Thymus (tissue), 11 donors: ENCODE data around the gene TADA3. TPM values are rescaled to one million over a fixed set of nuclear protein-coding genes. Genes with fewer than 3 reads are reported as not detected.
A peak's percentile ranks its signal among the peaks of the same experiment; 100 is the strongest.

Experiments
- DNase-seq, 9 donors: peaks; one replicate each; pipeline ENCODE4 v3.0.0-alpha.2; 2013; ENCODE audit warnings: low spot score in 9 of 9, low read depth in 6 of 9, missing footprints in 1 of 9
- H3K27ac ChIP-seq, 2 donors: one replicate each; pipeline ENCODE4 v1.5.1; 2013; ENCODE audit warnings: control low read depth in 1 of 2, low read depth in 1 of 2, low read length in 1 of 2, mild to moderate bottlenecking in 1 of 2, moderate library complexity in 1 of 2
- H3K27me3 ChIP-seq, 2 donors: one replicate each; pipeline ENCODE4 v1.5.1; 2013; ENCODE audit warnings: low read length in 1 of 2; ENCODE audit not compliant: control insufficient read depth in 2 of 2, insufficient read depth in 1 of 2
- H3K36me3 ChIP-seq, 2 donors: one replicate each; pipeline ENCODE4 v1.5.1; 2013; ENCODE audit warnings: low read length in 1 of 2, mild to moderate bottlenecking in 1 of 2, moderate library complexity in 1 of 2; ENCODE audit not compliant: control insufficient read depth in 2 of 2, insufficient read depth in 2 of 2
- H3K4me1 ChIP-seq, 2 donors: one replicate each; pipeline ENCODE4 v1.5.1; 2013; ENCODE audit warnings: low read length in 2 of 2; ENCODE audit not compliant: control insufficient read depth in 2 of 2, insufficient read depth in 2 of 2
- H3K4me3 ChIP-seq, 2 donors: one replicate each; pipeline ENCODE4 v1.5.1; 2013; ENCODE audit warnings: low read length in 2 of 2, control low read depth in 1 of 2, mild to moderate bottlenecking in 1 of 2
- H3K9me3 ChIP-seq, 2 donors: one replicate each; pipeline ENCODE4 v1.5.1; 2013; ENCODE audit warnings: low read length in 1 of 2, mild to moderate bottlenecking in 1 of 2; ENCODE audit not compliant: control insufficient read depth in 2 of 2, insufficient read depth in 1 of 2
- WGBS: extraction: QIAGEN DNeasy Blood & Tissue Kit; methylation state at CpG from one replicate; pipeline ENCODE4 v1.1.7; 2013; 5-methylcytosine and 5-hydroxymethylcytosine counted together
- polyA plus RNA-seq: library from polyadenylated mRNA; stranded (reverse); fragments of 200-250 nt; gene quantifications from one replicate; pipeline ENCODE4 v1.2.3, GENCODE V29; 2013
- total RNA-seq: library from RNA; stranded (reverse); fragments of 120-200 nt; gene quantifications from one replicate; pipeline ENCODE4 v1.2.4, GENCODE V29; 2013
- donor health status: healthy.

Gene TADA3
- total and polyA plus RNA-seq, 2 donors, result 43.6 to 47.6 TPM

- peak overlapping the region; percentile 82 to 91 for H3K4me3 ChIP-seq
- peaks cover 15 to 24% of the 10 kb centered on the region in 2 donors for H3K4me1 ChIP-seq
- peak in 1 of 9 donors; percentile 53 for DNase-seq
- H3K36me3 ChIP-seq, result peaks cover 32 to 37% of the 10 kb centered on the region in 2 donors
- H3K9me3 ChIP-seq, result peaks cover 0 to 1% of the 10 kb centered on the region in 2 donors
- H3K27ac ChIP-seq, result peak overlapping the region; percentile 89 to 99
- WGBS, result 2% methylated on average over 23 of the region's 23 CpGs
- H3K27me3 ChIP-seq, result no peaks in the 10 kb centered on the region
These were observed 998 bp upstream of the TADA3 start for GRCh38 chr3:9793161-9793781.

DNA sequence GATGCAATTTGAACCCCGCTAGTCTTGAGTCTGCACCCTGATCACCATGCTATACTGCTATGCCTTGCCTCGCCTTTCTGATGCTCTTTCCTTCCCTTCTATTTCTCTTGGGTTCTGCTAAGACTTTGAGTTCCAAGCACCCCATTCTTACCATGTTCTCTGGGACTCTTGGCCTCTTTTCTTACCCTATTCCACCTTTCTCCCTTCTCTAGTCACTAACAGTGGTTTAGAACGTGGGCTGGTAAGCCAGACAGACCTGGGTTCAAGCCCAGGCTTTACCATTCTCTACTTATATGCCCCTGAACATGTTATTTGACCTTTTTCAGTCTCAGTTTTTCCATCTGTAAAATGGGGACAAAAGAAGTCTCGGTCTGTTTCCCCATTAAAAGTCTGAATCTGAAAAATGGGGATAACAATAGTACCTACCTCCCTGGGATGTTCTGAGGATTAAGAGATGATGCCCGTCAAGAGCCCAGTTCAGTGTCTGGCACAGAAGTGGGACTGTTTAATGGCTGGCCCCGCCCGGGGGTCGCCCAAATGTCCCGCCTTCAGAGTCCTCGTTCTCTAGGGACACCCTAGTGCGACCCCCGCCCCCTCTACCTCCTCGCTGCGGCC lies 376 bp downstream of the TADA3 start:
- H3K4me1 ChIP-seq, result peaks cover 15 to 30% of the 10 kb centered on the region in 2 donors
- 16% methylated on average over 14 of the region's 14 CpGs for WGBS

DNA sequence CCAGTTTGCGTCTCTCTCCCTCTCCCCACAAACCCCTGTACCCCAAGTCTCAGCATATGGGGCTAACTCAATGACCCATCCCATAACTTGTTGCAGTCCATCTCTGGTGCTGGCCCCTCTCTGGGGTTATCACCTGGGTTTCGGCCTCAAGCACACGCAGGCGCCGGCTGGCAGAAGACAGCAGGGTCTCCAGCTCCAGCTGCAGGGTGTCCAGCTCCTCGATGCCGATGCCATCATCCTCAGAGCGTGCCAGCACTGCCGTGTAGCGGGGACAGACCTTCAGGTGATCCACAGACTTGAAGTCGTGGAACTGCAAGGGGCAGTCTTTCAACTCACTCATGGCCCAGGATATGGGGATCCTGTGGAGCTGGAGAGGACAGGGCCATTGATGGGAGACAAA lies 1.1 kb downstream of the TADA3 start:
- peak overlapping the region in 1 of 2 donors; percentile 25 for H3K27ac ChIP-seq
- H3K36me3 ChIP-seq, result peaks cover 33 to 36% of the 10 kb centered on the region in 2 donors
- 99% methylated on average over 11 of the region's 11 CpGs for WGBS
- H3K27me3 ChIP-seq, result no peaks in the 10 kb centered on the region
- DNase-seq, result no peak
- peaks cover 15 to 27% of the 10 kb centered on the region in 2 donors for H3K4me1 ChIP-seq
- H3K4me3 ChIP-seq, result no peak overlapping the region
- peaks cover 0 to 1% of the 10 kb centered on the region in 2 donors for H3K9me3 ChIP-seq

More for the DNA sequence above, 376 bp downstream of the TADA3 start:
- peak overlapping the region; percentile 82 to 91 for H3K4me3 ChIP-seq
- DNase-seq, result no peak
- H3K27me3 ChIP-seq, result no peaks in the 10 kb centered on the region
- peak overlapping the region; percentile 89 to 99 for H3K27ac ChIP-seq
- H3K36me3 ChIP-seq, result peaks cover 30 to 31% of the 10 kb centered on the region in 2 donors
- peaks cover 0 to 1% of the 10 kb centered on the region in 2 donors for H3K9me3 ChIP-seq

GRCh38 chr3:9787714-9788113 lies 4.6 kb downstream of the TADA3 start:
- H3K27me3 ChIP-seq, result no peaks in the 10 kb centered on the region
- peaks cover 0 to 1% of the 10 kb centered on the region in 2 donors for H3K9me3 ChIP-seq
- 92% methylated on average over 6 of the region's 6 CpGs for WGBS
- H3K4me3 ChIP-seq, result no peak overlapping the region
- H3K36me3 ChIP-seq, result peaks cover 54 to 57% of the 10 kb centered on the region in 2 donors
- peak in 1 of 9 donors; percentile 48 for DNase-seq
- peak overlapping the region; percentile 8 to 52 for H3K27ac ChIP-seq
- peaks cover 9 to 17% of the 10 kb centered on the region in 2 donors for H3K4me1 ChIP-seq

- DNase-seq, result no peak
- Histone ChIP-seq H3K9me3 (peaks cover 0 to 1% of the 10 kb centered on the region in 2 donors), H3K36me3 (peaks cover 60 to 63% of the 10 kb centered on the region in 2 donors), H3K4me1 (peaks cover 9 to 19% of the 10 kb centered on the region in 2 donors), H3K4me3 (no peak overlapping the region), H3K27me3 (no peaks in the 10 kb centered on the region), H3K27ac (no peak overlapping the region)
- 94% methylated on average over 13 of the region's 13 CpGs for WGBS
These were observed 5.2 kb downstream of the TADA3 start for GRCh38 chr3:9786825-9787669.

GRCh38 chr3:9786209-9786739 lies 6.0 kb downstream of the TADA3 start:
- peaks cover 0 to 1% of the 10 kb centered on the region in 2 donors for H3K9me3 ChIP-seq
- WGBS, result 98% methylated on average over 7 of the region's 7 CpGs
- H3K27me3 ChIP-seq, result no peaks in the 10 kb centered on the region

DNA sequence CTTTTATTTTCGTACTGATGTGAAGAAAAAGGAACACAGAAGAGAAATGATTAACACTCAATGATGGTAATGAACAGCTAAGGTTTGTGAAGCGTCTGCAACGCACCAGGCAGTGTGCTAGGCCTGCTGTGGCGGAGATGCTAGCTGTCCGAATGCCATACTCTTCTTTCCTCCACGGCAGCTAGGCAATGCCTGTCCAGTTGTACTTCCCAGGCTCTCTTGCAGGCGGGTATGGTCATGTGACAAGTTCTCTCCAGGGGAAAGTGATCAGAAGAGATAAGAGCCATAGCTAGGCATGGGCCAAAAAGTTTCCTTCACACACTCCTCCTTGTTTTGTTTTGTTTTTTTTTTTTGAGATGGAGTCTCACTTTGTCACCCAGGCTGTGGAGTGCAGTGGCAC lies 6.7 kb downstream of the TADA3 start:
- DNase-seq, result no peak
- peaks cover 68 to 71% of the 10 kb centered on the region in 2 donors for H3K36me3 ChIP-seq
- H3K9me3 ChIP-seq, result no peaks in the 10 kb centered on the region
- H3K27ac ChIP-seq, result no peak overlapping the region
- H3K4me1 ChIP-seq, result peaks cover 7 to 21% of the 10 kb centered on the region in 2 donors
- WGBS, result 98% methylated on average over 7 of the region's 7 CpGs
- no peak overlapping the region for H3K4me3 ChIP-seq
- no peaks in the 10 kb centered on the region for H3K27me3 ChIP-seq

More at GRCh38 chr3:9786209-9786739, 6.0 kb downstream of the TADA3 start:
- peaks cover 66 to 70% of the 10 kb centered on the region in 2 donors for H3K36me3 ChIP-seq
- no peak overlapping the region for H3K27ac ChIP-seq
- H3K4me1 ChIP-seq, result peaks cover 3 to 18% of the 10 kb centered on the region in 2 donors
- DNase-seq, result no peak
- H3K4me3 ChIP-seq, result no peak overlapping the region

DNA sequence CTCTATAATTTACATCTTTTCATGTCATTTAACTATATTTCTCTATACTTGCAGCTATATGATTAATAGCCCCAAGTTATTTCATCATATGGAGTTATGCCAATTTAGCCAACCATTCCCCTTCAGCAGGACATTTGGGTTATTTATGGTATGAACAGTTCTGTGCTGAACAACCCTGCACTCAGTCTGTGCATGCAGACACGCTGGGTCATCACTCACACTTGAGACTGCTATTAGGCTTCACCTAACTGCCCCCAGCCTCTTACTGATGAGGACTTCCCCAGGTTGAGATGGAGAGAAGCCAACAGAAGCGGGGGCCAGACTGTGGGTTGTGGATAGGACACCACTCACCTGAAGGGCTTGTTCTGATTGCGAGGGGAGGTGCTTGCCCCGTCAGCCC lies 7.3 kb downstream of the TADA3 start:
- Histone ChIP-seq H3K36me3 (peaks cover 67 to 70% of the 10 kb centered on the region in 2 donors), H3K9me3 (no peaks in the 10 kb centered on the region), H3K27ac (no peak overlapping the region), H3K4me3 (no peak overlapping the region), H3K4me1 (peaks cover 13 to 27% of the 10 kb centered on the region in 2 donors), H3K27me3 (no peaks in the 10 kb centered on the region)
- WGBS, result 97% methylated on average over 4 of the region's 4 CpGs
- no peak for DNase-seq
